ENCODE results near the gene ARHGAP6.

DNA sequence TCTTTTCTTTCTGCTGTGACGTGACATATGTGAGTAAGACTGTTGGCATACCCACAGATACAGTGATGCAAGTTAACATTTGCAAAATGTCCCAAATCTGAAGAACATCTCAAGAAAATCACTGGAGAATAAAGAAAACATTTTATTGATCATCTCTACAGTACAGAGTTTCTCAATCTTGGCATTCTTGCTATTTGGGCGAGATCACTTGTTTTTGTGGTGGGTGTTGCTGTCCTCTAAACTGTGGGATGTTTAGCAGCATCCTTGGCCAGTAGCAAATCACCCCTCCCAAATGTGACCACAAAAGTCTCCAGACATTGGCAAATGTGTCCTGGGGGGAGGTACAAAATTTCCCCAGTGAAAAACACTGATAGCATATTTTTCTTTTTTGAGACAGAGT lies 343.7 kb downstream of the ARHGAP6 start:
- TF ChIP-seq, protein P1, sequence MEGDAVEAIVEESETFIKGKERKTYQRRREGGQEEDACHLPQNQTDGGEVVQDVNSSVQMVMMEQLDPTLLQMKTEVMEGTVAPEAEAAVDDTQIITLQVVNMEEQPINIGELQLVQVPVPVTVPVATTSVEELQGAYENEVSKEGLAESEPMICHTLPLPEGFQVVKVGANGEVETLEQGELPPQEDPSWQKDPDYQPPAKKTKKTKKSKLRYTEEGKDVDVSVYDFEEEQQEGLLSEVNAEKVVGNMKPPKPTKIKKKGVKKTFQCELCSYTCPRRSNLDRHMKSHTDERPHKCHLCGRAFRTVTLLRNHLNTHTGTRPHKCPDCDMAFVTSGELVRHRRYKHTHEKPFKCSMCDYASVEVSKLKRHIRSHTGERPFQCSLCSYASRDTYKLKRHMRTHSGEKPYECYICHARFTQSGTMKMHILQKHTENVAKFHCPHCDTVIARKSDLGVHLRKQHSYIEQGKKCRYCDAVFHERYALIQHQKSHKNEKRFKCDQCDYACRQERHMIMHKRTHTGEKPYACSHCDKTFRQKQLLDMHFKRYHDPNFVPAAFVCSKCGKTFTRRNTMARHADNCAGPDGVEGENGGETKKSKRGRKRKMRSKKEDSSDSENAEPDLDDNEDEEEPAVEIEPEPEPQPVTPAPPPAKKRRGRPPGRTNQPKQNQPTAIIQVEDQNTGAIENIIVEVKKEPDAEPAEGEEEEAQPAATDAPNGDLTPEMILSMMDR (IDR thresholded peaks at IDR 0.05), result no peak
- no peak for TF ChIP-seq EZH2 (IDR thresholded peaks at IDR 0.05)

Data from neural progenitor cell (in vitro differentiated cells).